Epidermal melanocyte (primary cell): ENCODE results near the gene NFAT5.

Experiments used
- DNase-seq: peaks from one replicate; pipeline ENCODE4 v3.0.0; 2011; ENCODE audit warnings: low spot score; ENCODE audit not compliant: insufficient read length

The NFAT5 gene

GRCh38 chr16:69732101-69732500, 166.3 kb downstream of the NFAT5 start:
- no peak for DNase-seq

- DNase-seq: no peak
Observed at GRCh38 chr16:69741519-69741918, 175.8 kb downstream of the NFAT5 start.

GRCh38 chr16:69741951-69742904, 176.5 kb downstream of the NFAT5 start:
- no peak for DNase-seq

- DNase-seq: no peak
Observed at GRCh38 chr16:69744363-69745231, 178.8 kb downstream of the NFAT5 start.

- no peak for DNase-seq
Observed at GRCh38 chr16:69745232-69745612, 179.5 kb downstream of the NFAT5 start.

DNA sequence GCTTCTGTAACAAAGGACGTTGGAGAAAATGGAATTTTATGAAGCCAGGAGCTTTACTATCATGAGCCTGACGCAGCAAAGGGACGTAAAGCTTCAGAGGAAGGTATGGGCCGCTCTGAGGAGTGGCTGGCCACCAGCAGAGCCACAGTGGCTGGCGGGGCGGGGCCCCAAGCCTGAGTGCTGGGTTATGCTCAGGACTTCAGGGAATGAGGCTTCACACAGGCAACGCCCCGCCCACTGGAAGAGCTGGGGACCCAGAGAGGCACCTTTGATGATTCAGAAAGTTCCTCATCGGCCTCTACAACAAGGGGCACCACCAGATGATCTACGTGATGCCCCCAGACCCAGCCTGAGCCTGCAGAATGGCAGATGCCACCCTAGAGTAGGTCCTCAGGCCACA, 180.2 kb downstream of the NFAT5 start:
- DNase-seq: no peak

- no peak for DNase-seq
Observed at GRCh38 chr16:69747115-69747514, 181.3 kb downstream of the NFAT5 start.

DNA sequence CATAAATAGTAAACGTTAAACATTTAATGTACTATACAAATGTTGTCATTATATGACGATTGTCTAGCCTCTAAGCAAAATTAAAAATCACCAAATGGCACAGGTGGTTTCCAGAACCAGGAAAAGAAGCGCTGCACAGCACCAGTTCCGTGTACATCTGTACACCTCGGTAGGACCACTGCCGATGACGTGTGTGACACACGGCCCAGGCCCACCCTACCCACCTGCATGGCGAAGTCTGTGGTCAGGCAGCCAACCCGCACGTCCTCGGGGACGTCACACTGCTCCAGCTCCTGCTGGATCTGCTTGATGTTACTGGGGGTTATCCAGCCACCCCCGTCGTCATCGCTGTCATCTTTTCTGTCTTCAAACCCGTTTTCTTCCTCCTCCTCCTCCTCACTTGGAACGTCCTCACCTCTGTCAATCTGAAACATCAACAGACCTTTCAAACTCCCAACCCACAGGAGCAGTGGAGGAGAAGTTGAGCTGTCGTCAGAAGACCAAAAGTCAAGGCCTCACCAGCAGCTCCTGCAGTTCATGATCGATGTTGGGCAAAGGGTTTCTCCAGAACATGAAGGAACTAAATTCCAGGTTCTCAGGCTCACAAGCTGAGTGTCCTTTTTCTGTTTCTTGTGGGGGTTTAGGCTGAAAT, 183.1 kb downstream of the NFAT5 start:
- DNase-seq: no peak

GRCh38 chr16:69754143-69754468, 188.3 kb downstream of the NFAT5 start:
- DNase-seq: no peak
